Measurements from ENCODE around the gene AMOT. TPM values are rescaled to one million over a fixed set of nuclear protein-coding genes. Genes with fewer than 3 reads are reported as not detected.

Gene AMOT
- polyA plus RNA-seq, 1 of the 3 experiments (the other 2 are of a cell fraction): 3.4 TPM

GRCh38 chrX:112798736-112799135 is 41.9 kb downstream of the AMOT start (continued):
- TF ChIP-seq EP300 (IDR thresholded peaks at IDR 0.05; ENCODE audit: borderline replicate concordance in 1 of 2, low read depth in 1 of 2, low read length in 1 of 2) (no peak), YY1 (IDR thresholded peaks at IDR 0.05; ENCODE audit: low read depth) (no peak)

- H3K9ac ChIP-seq: no peak overlapping the region
- no peak overlapping the region for H2AFZ ChIP-seq (ENCODE audit: low read depth)
- H3K4me1 ChIP-seq (ENCODE audit: control insufficient read depth in 1 of 2, insufficient read depth in 2 of 2, low read depth in 1 of 2, low read length in 1 of 2): no peaks in the 10 kb centered on the region
- no peaks in the 10 kb centered on the region for H3F3A ChIP-seq (replicated peaks; ENCODE audit: insufficient read depth)
- no peak overlapping the region for H3K27ac ChIP-seq (ENCODE audit: low read depth in 2 of 2, low read length in 1 of 2)
- CTCF ChIA-PET: no interaction called here
- no peaks in the 10 kb centered on the region for H4K20me1 ChIP-seq (ENCODE audit: insufficient read depth)
- no peaks in the 10 kb centered on the region for H3K9me3 ChIP-seq
- POLR2A ChIA-PET: no interaction called here
- H3K36me3 ChIP-seq (replicated peaks in 1 of 2; ENCODE audit: control insufficient read depth in 1 of 2, insufficient read depth in 2 of 2, low read length in 1 of 2): no peaks in the 10 kb centered on the region
- H3K9me2 ChIP-seq: no peaks in the 10 kb centered on the region
- H3K4me2 ChIP-seq: no peak overlapping the region
- no peak overlapping the region for H3K4me3 ChIP-seq (ENCODE audit: low read depth in 2 of 2, low read length in 1 of 2)
- no peak for TF ChIP-seq GATA2 (CRISPR knock-in tag; IDR thresholded peaks at IDR 0.05)
- no peak for DNase-seq
- 0 out of 2 replicates have a peak, but pooled peaks cover 7% of the 10 kb centered on the region for H3K27me3 ChIP-seq (ENCODE audit: insufficient read depth)
- 30% methylated on average over 4 of the region's 4 CpGs for WGBS (ENCODE audit: low lambda C conversion rate)
- H3K79me2 ChIP-seq (ENCODE audit: insufficient read depth): no peaks in the 10 kb centered on the region
These were observed 50.7 kb downstream of the AMOT start for GRCh38 chrX:112789931-112790330.

GRCh38 chrX:112786076-112786475 is 54.6 kb downstream of the AMOT start:
- no peaks in the 10 kb centered on the region for H3K36me3 ChIP-seq (replicated peaks in 1 of 2; ENCODE audit: control insufficient read depth in 1 of 2, insufficient read depth in 2 of 2, low read length in 1 of 2)
- no peak overlapping the region for H3K4me3 ChIP-seq (ENCODE audit: low read depth in 2 of 2, low read length in 1 of 2)
- no peak overlapping the region for H3K9ac ChIP-seq
- WGBS (ENCODE audit: low lambda C conversion rate): 38% methylated on average over 2 of the region's 2 CpGs
- no peak overlapping the region for H3K4me2 ChIP-seq
- CTCF ChIA-PET: no interaction called here
- H3F3A ChIP-seq (replicated peaks; ENCODE audit: insufficient read depth): no peaks in the 10 kb centered on the region
- no peaks in the 10 kb centered on the region for H3K4me1 ChIP-seq (ENCODE audit: control insufficient read depth in 1 of 2, insufficient read depth in 2 of 2, low read depth in 1 of 2, low read length in 1 of 2)
- H3K27ac ChIP-seq (ENCODE audit: low read depth in 2 of 2, low read length in 1 of 2): no peak overlapping the region
- TF ChIP-seq SIN3A (IDR thresholded peaks at IDR 0.05; ENCODE audit: borderline replicate concordance, low read depth, low read length) (no peak), SMC3 (IDR thresholded peaks at IDR 0.05; ENCODE audit: low read depth, low read length) (no peak), FOSL2 (IDR thresholded peaks at IDR 0.05; ENCODE audit: borderline replicate concordance, low read depth) (no peak), RXRA (IDR thresholded peaks at IDR 0.05; ENCODE audit: borderline replicate concordance, low read depth) (no peak), REST (IDR thresholded peaks at IDR 0.05; ENCODE audit: low read depth, low read length) (no peak), EP300 (IDR thresholded peaks at IDR 0.05; ENCODE audit: borderline replicate concordance in 1 of 2, low read depth in 1 of 2, low read length in 1 of 2) (no peak), NRF1 (IDR thresholded peaks at IDR 0.05; ENCODE audit: low read depth, low read length) (no peak)
- H2AFZ ChIP-seq (ENCODE audit: low read depth): no peak overlapping the region
- no peaks in the 10 kb centered on the region for H3K79me2 ChIP-seq (ENCODE audit: insufficient read depth)
- 0 out of 2 replicates have a peak, but pooled peaks cover 7% of the 10 kb centered on the region for H3K27me3 ChIP-seq (ENCODE audit: insufficient read depth)
- POLR2A ChIA-PET: no interaction called here
- H3K9me2 ChIP-seq: no peaks in the 10 kb centered on the region
- no peaks in the 10 kb centered on the region for H4K20me1 ChIP-seq (ENCODE audit: insufficient read depth)
- H3K9me3 ChIP-seq: no peaks in the 10 kb centered on the region
- no peak for DNase-seq
